Measurements from ENCODE around the gene AAK1.
"Not testable (repeated sequence)": the region's sequence is repeated elsewhere in the genome, so short reads cannot be mapped to it uniquely, and the experiment has no call there.

AAK1 gene

DNA sequence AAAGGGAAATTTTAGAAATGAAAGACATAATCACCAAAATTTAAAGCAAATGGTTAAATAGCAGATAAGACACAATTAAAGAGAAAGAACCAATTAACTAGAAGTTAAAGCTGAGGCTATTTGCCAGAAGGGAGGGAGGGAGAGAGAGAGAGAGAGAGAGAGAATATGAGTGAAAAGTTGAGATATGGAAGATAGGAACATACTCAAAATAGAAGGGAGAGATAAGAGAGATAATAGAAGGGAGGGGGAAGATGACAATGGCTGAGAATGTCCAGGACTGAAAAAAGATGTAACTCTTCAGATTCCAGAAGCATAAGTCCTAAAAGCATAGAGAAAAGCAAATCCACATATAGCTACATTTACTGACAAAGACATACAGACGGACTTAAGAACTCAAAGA is 17.1 kb upstream of the AAK1 start:
- TF ChIP-seq, protein P1, sequence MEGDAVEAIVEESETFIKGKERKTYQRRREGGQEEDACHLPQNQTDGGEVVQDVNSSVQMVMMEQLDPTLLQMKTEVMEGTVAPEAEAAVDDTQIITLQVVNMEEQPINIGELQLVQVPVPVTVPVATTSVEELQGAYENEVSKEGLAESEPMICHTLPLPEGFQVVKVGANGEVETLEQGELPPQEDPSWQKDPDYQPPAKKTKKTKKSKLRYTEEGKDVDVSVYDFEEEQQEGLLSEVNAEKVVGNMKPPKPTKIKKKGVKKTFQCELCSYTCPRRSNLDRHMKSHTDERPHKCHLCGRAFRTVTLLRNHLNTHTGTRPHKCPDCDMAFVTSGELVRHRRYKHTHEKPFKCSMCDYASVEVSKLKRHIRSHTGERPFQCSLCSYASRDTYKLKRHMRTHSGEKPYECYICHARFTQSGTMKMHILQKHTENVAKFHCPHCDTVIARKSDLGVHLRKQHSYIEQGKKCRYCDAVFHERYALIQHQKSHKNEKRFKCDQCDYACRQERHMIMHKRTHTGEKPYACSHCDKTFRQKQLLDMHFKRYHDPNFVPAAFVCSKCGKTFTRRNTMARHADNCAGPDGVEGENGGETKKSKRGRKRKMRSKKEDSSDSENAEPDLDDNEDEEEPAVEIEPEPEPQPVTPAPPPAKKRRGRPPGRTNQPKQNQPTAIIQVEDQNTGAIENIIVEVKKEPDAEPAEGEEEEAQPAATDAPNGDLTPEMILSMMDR (conservative IDR thresholded peaks at IDR 0.05; ENCODE audit: low read depth): no peak
- DNase-seq (ENCODE audit: low spot score): no peak
- ChIA-PET POLR2A (ENCODE audit: low non-redundant PET) (no interaction called here), CTCF (interaction anchor here (0.6 to 1.2 kb wide), 4 partner anchors 59 to 156 kb away, joined by 4 to 9 read pairs (median 4); no protein-coding TSS in a partner anchor)
- no peak overlapping the region for H3K27ac ChIP-seq

DNA sequence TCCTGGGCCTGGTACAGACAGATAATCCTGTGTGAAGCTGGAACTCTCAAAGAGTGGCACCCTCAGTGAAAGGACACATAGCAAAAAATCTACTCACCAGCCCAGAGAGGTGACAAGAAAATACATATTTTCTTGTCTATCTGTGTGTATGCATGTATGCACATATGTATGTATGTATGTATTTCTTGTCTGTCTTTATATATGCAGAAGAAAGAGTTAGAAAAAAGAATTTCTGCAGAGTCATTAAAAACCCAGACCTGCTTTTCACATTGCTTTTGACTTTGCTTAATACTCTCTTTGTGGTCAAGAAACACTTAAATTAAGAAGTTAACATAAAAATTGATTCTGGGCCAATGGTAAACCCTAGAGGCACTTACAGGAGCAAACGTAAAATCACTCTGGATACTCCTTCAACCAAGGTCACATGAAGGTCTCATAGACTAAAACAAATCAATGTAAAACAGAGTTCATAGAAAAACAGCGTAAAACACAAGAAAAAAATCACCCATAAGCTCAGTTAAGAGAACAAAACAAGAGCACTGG is 16.5 kb upstream of the AAK1 start:
- no peak overlapping the region for H3K27ac ChIP-seq
- POLR2A ChIA-PET (ENCODE audit: low non-redundant PET): no interaction called here
- no peak for DNase-seq (ENCODE audit: low spot score)
- CTCF ChIA-PET: interaction anchor here (0.6 to 1.2 kb wide), 2 partner anchors 58 to 100 kb away, joined by 5 to 9 read pairs; no protein-coding TSS in a partner anchor
- TF ChIP-seq, protein P1 (conservative IDR thresholded peaks at IDR 0.05; ENCODE audit: low read depth): no peak

DNA sequence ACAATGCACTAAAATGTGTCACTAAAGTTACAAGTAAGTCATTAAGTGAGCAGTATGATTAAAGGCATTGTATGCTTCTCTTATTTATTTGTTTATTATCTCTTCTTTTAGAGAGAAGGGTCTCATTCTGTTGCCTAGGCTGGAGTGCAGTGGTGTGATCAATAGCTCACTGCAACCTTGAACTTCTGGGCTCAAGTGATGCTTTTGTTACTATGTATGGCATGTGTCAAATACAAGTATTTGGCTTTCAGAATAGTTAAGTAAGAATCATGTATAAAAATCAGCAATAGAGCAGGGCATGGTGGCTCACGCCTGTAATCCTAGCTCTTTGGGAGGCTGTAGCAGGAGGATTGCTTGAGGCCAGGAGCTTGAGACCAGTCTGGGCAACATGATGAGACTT is 15.8 kb upstream of the AAK1 start:
- no peak for DNase-seq (ENCODE audit: low spot score)
- H3K27ac ChIP-seq: no peak overlapping the region
- POLR2A ChIA-PET (ENCODE audit: low non-redundant PET): no interaction called here
- TF ChIP-seq, protein P1 (conservative IDR thresholded peaks at IDR 0.05; ENCODE audit: low read depth): no peak
- CTCF ChIA-PET: interaction anchor here (0.8 kb wide), 1 partner anchor 84 kb away, joined by 4 read pairs; no protein-coding TSS in a partner anchor

DNA sequence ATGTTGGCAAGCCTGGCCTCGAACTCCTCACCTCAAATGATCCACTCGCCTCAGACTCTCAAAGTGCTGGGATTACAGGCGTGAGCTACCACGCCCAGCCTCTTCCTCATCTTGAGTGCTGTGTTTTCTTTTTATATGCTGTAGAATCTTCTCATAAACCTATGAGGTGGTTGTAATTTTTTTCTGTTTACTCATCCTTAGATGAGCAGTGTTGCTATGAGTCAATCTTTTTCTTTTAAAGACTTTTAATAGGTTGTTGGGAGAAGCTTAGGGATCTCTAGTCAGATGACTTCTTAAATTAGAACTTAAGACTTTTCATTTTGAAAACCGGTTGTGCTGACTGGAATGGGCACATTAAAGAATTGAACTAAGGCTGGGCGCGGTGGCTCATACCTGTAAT is 8.7 kb upstream of the AAK1 start:
- POLR2A ChIA-PET (ENCODE audit: low non-redundant PET): no interaction called here
- DNase-seq (ENCODE audit: low spot score): peak; percentile 88
- CTCF ChIA-PET: no interaction called here
- TF ChIP-seq, protein P1 (conservative IDR thresholded peaks at IDR 0.05; ENCODE audit: low read depth): no peak
- peak overlapping the region; percentile 85 for H3K27ac ChIP-seq

DNA sequence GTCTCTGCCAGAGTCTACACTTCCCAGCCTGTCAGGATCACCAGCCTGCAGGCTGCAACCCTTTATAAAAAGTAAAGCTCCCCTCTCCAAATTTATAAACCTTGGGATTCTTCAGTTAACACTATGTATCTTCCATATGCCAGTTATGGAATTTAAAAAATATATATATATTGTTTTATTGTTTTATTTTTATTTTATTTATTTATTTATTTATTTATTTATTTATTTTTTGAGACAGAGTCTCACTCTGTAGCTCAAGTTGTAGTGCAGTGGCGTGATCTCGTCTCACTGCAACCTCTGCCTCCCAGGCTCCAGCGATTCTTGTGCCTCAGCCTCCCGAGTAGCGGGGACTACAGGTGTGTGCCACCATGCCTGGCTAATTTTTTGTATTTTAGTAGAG is 3.7 kb upstream of the AAK1 start:
- H3K27ac ChIP-seq; POLR2A ChIA-PET (ENCODE audit: low non-redundant PET); CTCF ChIA-PET; DNase-seq (ENCODE audit: low spot score): not testable (repeated sequence)

DNA sequence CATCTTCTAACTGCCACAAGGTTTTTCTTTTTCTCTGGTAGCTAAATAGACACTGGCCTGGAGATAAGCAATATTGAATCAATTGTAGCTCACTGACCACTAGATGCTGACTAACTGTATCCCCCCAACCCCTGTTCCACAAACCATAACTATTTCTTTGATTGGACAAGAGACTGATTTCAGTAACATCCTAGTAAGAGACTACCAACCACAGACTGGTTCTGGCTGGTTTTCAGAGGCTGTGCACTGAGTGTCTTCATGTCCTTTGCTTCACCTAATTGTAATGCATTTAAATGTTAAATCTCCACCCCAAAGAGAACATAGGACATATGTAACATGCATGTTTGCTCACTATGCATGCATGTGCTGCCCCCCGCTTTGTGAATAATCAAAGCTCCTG is 3.2 kb upstream of the AAK1 start:
- ChIA-PET CTCF (no interaction called here), POLR2A (ENCODE audit: low non-redundant PET) (no interaction called here)
- no peak for DNase-seq (ENCODE audit: low spot score)
- TF ChIP-seq, protein P1 (conservative IDR thresholded peaks at IDR 0.05; ENCODE audit: low read depth): no peak
- no peak overlapping the region for H3K27ac ChIP-seq

DNA sequence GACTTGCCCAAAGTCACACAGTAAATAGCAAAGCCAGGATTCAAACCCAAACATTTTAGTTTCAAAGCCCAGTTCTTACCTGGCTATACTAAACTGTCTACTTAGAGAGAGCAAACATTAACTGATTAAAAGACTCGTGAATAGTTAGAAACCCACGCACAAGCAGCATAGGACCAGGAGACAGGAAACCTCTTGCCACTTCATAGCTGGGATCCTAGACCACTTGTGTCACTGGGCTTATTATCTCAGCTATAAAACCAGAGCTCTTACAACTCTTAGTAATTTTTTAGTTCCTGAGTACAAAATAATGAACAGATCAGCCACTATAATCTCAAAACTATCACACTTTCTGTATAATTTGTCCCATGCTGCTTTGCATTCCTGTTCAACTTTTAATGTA is 2.4 kb upstream of the AAK1 start:
- H3K27ac ChIP-seq: no peak overlapping the region
- TF ChIP-seq, protein P1 (conservative IDR thresholded peaks at IDR 0.05; ENCODE audit: low read depth): no peak
- no peak for DNase-seq (ENCODE audit: low spot score)
- CTCF ChIA-PET: interaction anchor here (1.7 kb wide), 1 partner anchor 79 kb away, joined by 5 read pairs; no protein-coding TSS in a partner anchor
- POLR2A ChIA-PET (ENCODE audit: low non-redundant PET): no interaction called here
